Tibial artery (tissue), 4 donors: Measurements from ENCODE around the gene BPIFB4.

ENCODE experiments used
- DNase-seq, 2 donors: peaks; one replicate each; pipeline ENCODE4 v3.0.0-alpha.2; 2019
- H3K27ac ChIP-seq, 2 donors: fragments of 200-600 bp; sonication (generic) in 1 of 2; 1 replicate in 1 of 2; 2 replicates in 1 of 2; pipeline ENCODE4 v1.5.1; 2018 to 2019; ENCODE audit warnings: mild to moderate bottlenecking in 1 of 2
- H3K27me3 ChIP-seq, 2 donors: fragments of 200-600 bp; sonication (generic) in 1 of 2; one replicate each; pipeline versions ENCODE4 v1.5.1 to v1.6.0; 2016 to 2019
- H3K36me3 ChIP-seq, 3 donors: fragments of 200-600 bp; sonication (generic) in 2 of 3; one replicate each; pipeline ENCODE4 v1.5.1; 2016 to 2019; ENCODE audit warnings: mild to moderate bottlenecking in 2 of 3
- H3K4me1 ChIP-seq, 4 donors: fragments of 200-600 bp; sonication (generic) in 2 of 4; 1 replicate in 3 of 4; 2 replicates in 1 of 4; pipeline ENCODE4 v1.5.1; 2016 to 2019
- H3K4me3 ChIP-seq, 2 donors: fragments of 200-600 bp; sonication (generic) in 1 of 2; 1 replicate in 1 of 2; 2 replicates in 1 of 2; pipeline ENCODE4 v1.5.1; 2018 to 2019; ENCODE audit warnings: mild to moderate bottlenecking in 2 of 2
- H3K9me3 ChIP-seq, 3 donors: fragments of 200-600 bp; sonication (generic) in 1 of 3; one replicate each; pipeline ENCODE4 v1.5.1; 2016 to 2019
- CTCF ChIP-seq, 2 experiments: fragments of 200-600 bp in 1 of 2; fragments of 450-650 bp in 1 of 2; IDR thresholded peaks; one replicate each; pipeline ENCODE4 v1.5.1; 2017 to 2019; ENCODE audit warnings: antibody characterized with exemption in 2 of 2, mild to moderate bottlenecking in 1 of 2, moderate library complexity in 1 of 2
- intact Hi-C: fragments of 100-400 bp; cut with DNase I; formaldehyde crosslinking; loops from one replicate; pipeline ENCODE4 v1.15.0; 2023; ENCODE audit warnings: low total_unique reads

The BPIFB4 gene

GRCh38 chr20:33065785-33066184 lies 13.7 kb upstream of the BPIFB4 start:
- Histone ChIP-seq H3K27ac (no peak overlapping the region), H3K9me3 (no peaks in the 10 kb centered on the region), H3K4me3 (no peak overlapping the region), H3K36me3 (no peaks in the 10 kb centered on the region), H3K4me1 (no peaks in the 10 kb centered on the region), H3K27me3 (peaks cover 0 to under 1% of the 10 kb centered on the region in 2 donors)
- TF ChIP-seq CTCF (IDR thresholded peaks at IDR 0.05) = no peak
- no peak for DNase-seq
- intact Hi-C loops = no loop called here

GRCh38 chr20:33067806-33068205 lies 11.6 kb upstream of the BPIFB4 start:
- no peak for DNase-seq
- no peak overlapping the region for H3K4me3 ChIP-seq
- no peaks in the 10 kb centered on the region for H3K9me3 ChIP-seq
- TF ChIP-seq CTCF (IDR thresholded peaks at IDR 0.05) = no peak
- intact Hi-C loops = no loop called here
- no peaks in the 10 kb centered on the region for H3K36me3 ChIP-seq
- H3K27ac ChIP-seq = no peak overlapping the region
- peaks cover 0 to 9% of the 10 kb centered on the region in 2 donors for H3K27me3 ChIP-seq
- no peaks in the 10 kb centered on the region for H3K4me1 ChIP-seq

- H3K4me1 ChIP-seq = no peaks in the 10 kb centered on the region
- no peak for DNase-seq
- H3K9me3 ChIP-seq = no peaks in the 10 kb centered on the region
- H3K36me3 ChIP-seq = no peaks in the 10 kb centered on the region
- TF ChIP-seq CTCF (IDR thresholded peaks at IDR 0.05) = no peak
- intact Hi-C loops = no loop called here
- no peak overlapping the region for H3K4me3 ChIP-seq
- H3K27ac ChIP-seq = no peak overlapping the region
- peaks cover 0 to 9% of the 10 kb centered on the region in 2 donors for H3K27me3 ChIP-seq
These were observed 11.0 kb upstream of the BPIFB4 start for GRCh38 chr20:33068251-33068939.

- DNase-seq = no peak
- no peak for TF ChIP-seq CTCF (IDR thresholded peaks at IDR 0.05)
- intact Hi-C loops = no loop called here
These were observed 9.8 kb upstream of the BPIFB4 start for GRCh38 chr20:33069673-33070072.

GRCh38 chr20:33070111-33071053 lies 9.1 kb upstream of the BPIFB4 start:
- no peak for DNase-seq
- no peak for TF ChIP-seq CTCF (IDR thresholded peaks at IDR 0.05)

More at GRCh38 chr20:33069673-33070072, 9.8 kb upstream of the BPIFB4 start:
- no peaks in the 10 kb centered on the region for H3K9me3 ChIP-seq
- H3K4me1 ChIP-seq = no peaks in the 10 kb centered on the region
- peaks cover 0 to 9% of the 10 kb centered on the region in 2 donors for H3K27me3 ChIP-seq
- H3K36me3 ChIP-seq = no peaks in the 10 kb centered on the region
- no peak overlapping the region for H3K4me3 ChIP-seq
- H3K27ac ChIP-seq = no peak overlapping the region

More at GRCh38 chr20:33070111-33071053, 9.1 kb upstream of the BPIFB4 start:
- no peak overlapping the region for H3K4me3 ChIP-seq
- H3K27ac ChIP-seq = no peak overlapping the region
- intact Hi-C loops = no loop called here
- no peaks in the 10 kb centered on the region for H3K36me3 ChIP-seq
- H3K9me3 ChIP-seq = no peaks in the 10 kb centered on the region
- H3K4me1 ChIP-seq = no peaks in the 10 kb centered on the region
- H3K27me3 ChIP-seq = peaks cover 0 to 9% of the 10 kb centered on the region in 2 donors
